HS-5 (cell line): ENCODE data around the gene LYST.

Experiments used
- DNase-seq: peaks from one replicate; pipeline ENCODE4 v3.0.0-alpha.2; 2012; ENCODE audit warnings: low read depth

The LYST gene

DNA sequence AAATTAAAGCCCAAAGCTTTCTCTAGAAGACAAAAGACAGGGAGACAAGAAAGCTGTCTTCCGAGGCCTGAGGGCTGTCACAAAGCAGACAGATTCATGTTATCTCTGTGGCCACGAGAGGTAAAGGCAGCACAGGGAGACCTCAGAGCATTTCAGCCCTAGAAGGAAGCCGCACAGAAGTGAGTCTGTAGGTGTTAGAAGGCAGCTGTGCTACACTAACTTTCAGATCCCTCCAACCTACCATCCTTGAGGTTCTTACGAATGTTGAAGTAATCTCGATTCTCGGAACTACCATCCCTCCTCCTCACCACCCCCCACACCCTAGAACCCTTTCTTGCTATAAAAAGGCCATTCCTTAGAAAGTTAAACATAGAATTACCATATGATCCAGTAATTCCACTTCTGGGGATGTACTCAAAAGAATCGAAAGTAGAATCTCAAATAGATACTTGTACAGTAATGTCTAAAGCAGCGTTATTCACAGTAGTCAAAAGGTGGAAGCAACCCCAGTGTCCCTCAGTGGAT is 21.5 kb upstream of the LYST start:
- DNase-seq = no peak

DNA sequence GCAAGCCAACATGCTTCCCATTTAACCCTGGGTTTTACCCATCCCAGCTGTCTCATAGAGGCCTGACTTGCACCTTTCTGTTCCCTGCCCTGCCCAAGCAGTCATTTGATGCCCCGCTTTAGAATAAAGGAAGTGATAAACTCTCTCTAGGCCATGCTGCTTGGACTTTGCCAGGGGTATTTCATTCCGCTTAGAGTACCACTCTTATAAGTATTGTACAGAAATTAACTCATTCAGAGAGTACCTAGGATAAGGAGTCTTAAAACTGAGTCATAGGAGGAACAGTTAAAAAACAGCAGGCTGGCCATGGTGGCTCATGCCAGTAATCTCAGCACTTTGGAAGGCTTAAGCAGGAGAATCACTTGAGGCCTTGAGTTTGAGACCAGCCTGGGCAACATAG is 21.0 kb upstream of the LYST start:
- no peak for DNase-seq

DNA sequence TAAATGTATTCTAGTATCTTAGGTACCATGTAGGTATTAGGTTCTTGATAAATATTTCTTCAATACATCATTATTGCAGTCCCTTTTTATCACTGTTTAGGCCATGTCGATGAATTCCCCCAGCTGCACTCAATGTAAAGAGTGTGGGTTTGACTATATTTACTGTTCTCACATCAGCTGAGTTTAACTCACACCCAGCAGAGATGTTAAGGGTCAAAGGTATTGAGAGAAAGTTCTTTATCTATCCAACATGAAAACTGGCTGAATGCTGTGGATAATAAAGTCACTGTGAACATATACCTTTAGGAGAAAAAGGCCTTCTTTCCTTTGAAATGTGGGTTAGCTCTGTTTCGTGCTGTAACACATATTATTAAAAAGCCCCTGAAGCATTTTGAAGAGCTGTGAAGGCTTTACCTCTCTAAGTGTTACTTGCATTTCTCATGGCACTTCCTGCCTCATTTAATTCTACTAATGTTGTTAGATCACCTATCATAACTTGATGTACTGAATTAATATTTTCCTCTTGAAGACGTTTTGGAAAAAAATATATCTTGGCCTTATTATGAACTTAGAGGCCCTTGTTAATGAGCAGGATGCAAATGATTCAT is 19.1 kb upstream of the LYST start:
- DNase-seq = no peak

DNA sequence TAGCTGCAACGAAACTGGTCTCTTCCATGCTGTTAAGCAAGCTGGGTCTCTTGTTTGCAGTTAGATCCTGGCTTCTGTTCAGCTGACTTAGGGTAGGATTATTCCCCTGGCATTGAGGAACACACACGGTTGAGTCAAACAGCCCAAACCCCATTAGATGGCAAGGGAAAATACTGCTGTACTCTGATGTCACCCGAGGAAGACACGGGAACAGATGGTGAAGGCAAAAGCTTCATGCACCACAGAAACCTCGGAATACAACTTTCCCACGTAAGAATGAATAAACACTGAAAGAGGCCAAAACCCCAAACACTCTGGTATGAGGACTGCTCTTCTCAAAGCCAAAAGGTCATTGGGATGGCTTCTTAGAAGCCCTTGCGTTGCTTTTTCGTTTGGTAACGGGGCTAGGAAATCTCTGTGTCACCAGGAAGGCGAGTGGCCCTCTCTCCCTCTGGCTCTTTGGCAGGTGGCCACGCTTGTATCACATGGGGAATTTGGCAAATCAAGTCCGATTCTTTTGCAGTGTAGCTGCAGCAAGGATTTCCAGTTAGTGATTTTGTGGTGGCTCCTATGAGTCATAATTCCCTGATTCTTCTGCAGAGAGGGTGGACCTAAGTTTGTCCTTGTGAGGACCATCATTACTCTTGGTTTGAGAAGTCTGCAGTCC is 16.7 kb upstream of the LYST start:
- DNase-seq = peak; percentile 86

DNA sequence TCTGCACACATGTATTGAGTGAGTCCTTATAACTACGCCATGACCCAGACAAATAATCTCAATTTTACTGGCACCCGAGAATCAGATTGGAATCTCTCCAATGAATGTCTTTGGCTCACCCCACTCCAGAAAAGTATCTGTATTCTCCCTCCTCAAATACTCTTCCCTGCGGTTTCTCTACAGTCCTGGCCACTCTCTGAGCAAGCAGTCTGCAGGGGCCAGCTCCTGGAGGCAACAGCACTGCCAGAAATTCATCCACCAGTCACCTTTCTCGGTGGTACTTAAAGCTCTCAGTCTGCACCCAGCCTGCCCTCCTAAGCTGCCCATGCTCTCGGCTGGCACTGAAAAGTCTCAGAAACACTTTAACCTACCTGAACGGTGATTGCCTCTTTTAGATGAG is 16.1 kb upstream of the LYST start:
- no peak for DNase-seq

DNA sequence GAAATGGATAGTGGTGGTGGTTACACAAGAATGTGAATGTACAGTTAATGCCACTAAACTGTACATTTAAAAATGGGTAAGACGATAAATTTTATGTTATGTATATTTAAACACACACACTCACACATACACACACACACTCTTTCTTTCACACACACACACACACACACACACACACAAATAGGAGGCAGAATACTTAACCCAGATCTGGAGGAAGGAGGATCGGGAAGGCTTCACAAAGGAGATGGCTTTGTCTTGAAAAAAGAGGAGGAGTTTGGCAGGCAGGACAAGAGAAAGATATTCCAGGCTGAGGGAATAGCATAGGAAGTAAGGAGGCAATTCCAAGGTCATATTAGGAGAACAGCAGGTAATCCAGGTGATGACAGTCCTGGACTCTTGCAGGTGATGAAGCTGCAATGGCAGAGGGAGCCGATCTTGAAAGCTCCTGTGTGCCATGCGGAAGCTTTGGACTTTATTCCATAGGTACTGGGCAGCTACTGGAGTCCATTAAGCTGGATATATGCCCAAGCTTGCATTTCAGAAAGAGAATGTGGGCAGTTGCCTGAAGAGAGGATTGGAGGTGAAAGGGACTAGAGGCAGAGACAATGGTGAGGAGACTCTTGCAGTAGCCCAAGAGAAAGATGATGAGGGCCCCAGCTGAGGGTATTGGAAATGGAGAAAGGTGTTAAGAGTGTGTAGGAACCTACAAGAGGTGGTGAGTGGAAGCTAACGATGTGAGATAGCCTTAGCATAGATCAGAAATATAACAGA is 15.4 kb upstream of the LYST start:
- DNase-seq = no peak

DNA sequence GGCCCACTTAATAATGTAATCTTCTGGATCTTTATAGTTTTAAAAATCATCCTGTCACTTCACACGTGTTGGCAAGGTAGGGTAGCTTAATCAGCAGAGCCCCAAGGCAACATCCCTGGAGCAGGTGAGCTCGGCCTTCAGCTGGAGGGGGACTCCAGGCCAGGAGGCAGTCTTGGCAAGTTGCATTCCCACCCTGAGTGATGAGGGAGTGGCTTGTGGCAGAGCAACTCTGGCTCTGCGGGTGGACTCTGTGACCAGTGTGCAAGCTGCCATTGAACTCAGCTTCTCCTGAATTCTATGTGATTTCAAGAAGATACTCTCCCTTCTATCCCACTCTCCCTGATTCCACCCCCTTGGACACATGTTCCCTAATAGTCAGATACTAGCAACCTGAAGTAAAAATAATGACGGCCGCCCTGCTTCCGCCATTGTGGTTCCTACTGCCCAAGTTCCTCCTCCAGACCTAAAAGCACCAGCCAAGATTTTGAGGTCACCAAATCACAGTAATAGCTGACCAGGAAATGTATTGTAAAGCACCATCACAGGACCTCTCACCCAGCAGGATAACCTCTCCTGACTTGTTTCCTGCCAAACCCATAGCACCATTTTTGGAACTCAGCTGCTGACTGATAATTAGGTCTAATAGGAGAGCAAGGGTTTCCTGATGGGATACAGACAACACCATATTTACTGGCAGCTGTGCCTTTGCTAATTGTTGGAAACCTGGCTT is 11.5 kb upstream of the LYST start:
- DNase-seq = no peak

DNA sequence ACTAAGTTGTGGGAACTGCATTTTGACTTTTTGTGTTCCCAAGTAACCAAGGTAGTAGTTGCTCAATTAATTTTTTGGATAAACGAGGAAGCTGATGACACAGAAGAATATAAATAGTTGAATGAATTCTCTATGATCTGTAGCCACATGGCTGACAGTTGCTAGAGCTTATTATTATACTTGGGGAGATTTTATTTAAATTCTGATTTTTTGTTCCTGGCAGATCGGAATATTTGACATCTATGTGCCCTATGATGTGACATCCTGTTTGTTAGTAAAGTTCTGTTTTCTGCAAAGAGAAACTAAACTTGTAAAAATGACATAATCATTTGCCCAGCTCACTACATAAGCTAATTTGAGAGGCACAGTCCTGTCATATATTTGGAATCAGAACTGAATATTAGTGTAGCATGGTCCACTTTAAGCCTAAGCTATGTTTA is 9.7 kb upstream of the LYST start:
- no peak for DNase-seq

GRCh38 chr1:235875036-235875597 is 8.4 kb upstream of the LYST start:
- no peak for DNase-seq

DNA sequence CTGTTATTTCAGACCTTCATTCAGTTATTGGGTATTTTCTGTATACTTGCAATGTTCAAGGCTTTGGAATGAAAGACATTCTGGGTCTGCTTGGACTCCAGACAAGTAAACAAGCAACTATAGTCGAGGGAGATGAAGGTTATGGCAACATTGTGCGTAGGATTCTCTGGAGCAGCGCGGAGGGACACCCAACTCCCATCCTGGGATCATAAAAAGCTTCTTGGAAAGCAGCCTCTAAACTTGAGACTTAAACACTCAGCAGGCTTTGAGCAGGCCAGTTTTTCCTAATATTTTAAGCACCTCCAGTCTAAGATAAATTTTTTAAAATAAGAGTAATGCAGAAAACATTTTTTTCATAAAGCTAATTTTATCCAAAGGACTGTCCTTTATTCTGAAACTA is 7.6 kb upstream of the LYST start:
- DNase-seq = no peak

DNA sequence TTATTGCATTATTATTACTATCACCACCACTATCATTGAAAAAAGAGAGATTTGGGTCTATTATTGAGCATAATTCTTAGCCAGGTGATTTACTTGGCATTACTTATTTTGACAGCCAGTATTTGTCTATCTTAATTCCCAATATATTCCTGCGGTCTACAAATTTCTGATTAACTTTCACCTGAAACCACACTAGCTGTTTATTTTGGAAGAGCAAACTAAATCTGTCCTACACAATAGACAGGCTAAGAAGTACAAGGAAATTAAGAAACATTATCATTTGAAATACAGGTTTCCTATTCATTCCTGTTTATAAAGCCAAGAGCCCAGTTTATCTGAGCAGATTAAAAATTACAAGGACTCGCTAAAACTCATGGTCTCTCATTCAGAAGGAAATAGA is 6.9 kb upstream of the LYST start:
- DNase-seq = no peak

DNA sequence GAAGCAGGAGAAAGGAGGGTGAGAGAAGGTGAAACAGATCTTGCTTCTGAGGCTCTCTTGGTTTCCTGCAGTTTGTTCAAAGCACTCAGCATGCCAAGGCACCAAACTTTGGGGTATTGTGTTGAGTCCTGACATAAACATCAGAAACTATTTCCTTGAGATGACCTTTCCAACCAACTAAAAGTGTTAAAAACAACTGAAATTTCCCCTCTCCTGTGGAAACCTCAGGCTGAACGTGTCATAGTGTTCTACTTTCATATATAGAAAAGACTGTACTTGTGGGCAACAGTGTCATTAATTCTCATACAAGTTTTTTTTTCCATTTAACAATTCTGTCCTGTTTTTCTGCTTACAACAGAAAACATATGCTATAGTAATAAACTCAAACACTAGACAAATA is 6.3 kb upstream of the LYST start:
- no peak for DNase-seq

DNA sequence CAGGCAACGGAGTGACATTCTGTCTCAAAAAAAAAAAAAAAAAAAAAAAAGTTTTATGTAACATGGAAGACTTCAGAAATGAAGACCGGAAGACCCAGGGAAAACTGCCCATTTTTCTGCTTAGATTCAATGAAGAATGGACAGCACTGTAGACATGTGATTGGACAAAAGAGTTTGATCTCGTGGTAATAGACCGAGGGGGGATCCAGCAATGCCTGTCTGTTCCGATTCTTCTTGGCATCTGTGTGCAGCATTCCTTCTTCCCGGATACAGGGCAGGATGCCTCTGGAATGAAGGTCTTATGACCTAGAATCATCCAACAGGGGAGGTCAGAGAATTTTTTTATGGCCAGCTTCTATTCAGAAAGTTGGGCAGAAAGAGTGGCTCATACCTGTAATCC is 5.6 kb upstream of the LYST start:
- no peak for DNase-seq

DNA sequence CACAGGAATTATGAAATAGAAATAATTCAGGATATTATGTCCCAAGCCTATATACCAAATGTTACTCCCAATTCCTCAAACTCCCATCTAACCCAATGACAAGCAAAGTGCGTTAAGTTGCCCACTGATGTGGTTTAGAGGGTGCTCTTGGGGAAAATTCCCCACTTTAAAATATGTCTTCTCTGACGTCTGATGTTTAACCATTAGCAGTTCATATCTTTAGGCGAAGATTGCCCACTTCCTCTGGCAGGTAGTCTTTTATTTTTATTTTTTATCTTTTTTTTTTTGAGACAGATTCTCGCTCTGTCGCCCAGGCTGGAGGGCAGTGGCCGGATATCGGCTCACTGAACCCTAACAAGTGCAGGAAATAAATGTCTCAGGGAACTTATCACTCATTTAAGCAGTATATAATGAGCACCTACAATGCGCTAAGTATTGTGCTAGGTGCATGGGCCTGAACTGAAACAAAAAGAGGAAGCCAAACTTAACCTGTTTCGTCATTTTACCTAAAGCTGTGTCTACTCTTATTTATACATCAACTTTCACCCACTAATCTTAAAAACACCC is 1.3 kb upstream of the LYST start:
- DNase-seq = no peak

GRCh38 chr1:235866913-235867845 is 473 bp upstream of the LYST start:
- peak; percentile 69 for DNase-seq

GRCh38 chr1:235865565-235866204 is 1.0 kb downstream of the LYST start:
- no peak for DNase-seq

DNA sequence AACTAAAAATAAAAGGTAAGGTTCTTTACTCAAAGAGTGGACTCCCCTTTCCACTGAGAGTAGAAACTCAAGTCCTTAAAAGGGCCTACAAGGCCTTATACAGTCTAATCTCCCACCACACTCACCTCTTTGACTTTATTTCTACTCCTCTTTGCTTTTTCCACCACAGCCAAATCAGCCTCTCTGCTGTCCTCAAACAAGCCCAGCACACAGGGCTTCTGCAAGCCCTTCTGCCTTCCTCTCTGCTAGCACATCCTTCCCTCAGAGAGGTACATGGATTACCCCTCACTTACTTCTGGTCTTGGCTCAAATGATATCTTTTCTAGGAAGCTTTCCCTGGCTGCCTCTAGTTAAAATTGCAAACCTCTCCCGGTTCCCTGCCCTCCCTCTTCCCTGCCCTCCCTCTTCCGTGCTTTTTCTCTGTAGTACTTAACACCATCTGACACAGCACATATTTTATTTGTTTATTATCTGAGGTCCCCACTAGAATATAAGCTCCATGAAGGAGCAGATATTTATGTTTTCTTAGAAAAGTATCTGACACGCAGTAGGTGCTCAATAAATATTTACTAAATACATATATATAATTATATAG is 1.7 kb downstream of the LYST start:
- no peak for DNase-seq

DNA sequence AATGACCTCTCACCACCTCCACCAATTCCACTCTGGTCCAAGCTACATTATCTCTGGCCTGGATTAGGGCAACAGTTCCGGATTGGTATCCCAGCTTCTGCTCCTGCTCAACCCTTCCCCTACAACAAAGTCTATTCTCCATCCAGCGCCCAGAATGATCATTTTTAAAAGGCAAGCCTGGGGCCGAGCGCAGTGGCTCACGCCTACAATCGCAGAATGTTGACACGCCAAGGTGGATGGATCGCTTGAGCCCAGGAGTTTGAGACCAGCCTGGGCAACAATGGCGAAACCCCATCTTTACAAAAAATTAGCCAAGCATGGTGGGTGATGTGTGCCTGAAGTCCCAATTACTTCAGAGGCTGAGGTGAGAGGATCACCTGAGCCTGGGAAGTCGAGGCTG is 2.2 kb downstream of the LYST start:
- DNase-seq = no peak

- DNase-seq = no peak
Measured at GRCh38 chr1:235863699-235864093, 3.0 kb downstream of the LYST start.

DNA sequence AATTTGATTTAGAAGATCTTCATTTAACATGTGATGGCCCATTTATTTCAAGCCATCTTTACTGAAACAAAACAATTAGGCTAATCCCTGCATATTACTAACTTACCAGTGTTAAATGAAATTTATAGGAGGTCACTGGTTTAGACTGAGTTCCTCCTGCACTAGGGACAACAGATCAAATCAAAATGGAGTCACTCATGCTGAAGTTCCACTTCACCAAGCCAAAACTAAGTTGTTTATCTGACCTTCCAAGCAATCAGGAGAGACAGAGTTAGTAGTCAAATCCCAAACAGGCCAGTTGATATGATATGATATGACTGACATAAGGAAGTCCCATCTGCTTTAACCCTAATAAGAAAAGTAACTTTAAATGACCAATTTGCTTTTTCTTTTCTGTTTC is 4.8 kb downstream of the LYST start:
- DNase-seq = no peak
